ENCODE data around the gene TRPM5.

DNA sequence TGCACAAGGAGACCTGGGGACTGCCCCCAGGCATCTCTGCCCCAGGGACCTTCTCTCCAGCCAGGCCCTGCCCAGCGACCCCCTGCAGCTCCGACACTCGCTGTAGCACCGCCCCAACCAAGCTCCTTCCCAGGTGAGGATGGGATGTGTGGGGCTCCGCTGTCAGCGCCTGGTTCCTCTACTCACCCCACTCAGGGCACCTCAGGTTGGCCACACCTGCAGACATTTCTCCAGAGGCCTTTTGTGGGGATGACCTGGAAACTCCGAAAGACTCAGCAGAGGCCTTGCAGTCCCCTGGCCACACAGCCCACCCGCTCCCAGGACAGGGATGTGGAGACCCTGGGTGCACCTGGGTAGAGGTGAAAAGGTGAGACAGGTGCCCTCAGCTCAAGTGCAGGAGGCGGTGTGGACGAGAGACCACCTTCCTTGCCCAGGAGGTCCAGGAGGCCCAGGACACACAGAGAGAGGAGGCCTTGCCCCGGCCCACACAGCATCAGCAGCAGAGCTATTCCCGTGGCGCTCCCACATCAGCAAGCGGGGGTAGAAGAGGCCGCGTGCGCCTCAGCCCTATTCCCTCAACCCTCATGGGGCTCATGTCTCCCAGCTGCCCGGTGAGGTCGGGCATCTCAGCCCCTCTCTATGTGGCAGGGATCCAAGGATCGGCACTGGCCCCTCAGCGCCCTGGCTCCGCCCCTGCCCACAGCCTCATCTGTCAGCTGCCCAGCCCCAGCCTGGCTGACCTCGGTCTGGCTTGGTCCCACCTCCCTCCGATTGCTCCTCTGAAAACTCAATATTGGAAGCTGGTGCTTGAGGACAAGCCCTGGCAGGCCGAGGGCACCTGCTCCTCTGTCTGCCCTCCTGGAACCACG is 20.9 kb downstream of the TRPM5 start:
- no peak for TF ChIP-seq EP300 (IDR thresholded peaks at IDR 0.05)
- TF ChIP-seq, protein P1, sequence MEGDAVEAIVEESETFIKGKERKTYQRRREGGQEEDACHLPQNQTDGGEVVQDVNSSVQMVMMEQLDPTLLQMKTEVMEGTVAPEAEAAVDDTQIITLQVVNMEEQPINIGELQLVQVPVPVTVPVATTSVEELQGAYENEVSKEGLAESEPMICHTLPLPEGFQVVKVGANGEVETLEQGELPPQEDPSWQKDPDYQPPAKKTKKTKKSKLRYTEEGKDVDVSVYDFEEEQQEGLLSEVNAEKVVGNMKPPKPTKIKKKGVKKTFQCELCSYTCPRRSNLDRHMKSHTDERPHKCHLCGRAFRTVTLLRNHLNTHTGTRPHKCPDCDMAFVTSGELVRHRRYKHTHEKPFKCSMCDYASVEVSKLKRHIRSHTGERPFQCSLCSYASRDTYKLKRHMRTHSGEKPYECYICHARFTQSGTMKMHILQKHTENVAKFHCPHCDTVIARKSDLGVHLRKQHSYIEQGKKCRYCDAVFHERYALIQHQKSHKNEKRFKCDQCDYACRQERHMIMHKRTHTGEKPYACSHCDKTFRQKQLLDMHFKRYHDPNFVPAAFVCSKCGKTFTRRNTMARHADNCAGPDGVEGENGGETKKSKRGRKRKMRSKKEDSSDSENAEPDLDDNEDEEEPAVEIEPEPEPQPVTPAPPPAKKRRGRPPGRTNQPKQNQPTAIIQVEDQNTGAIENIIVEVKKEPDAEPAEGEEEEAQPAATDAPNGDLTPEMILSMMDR (IDR thresholded peaks at IDR 0.05): no peak

Measured in sigmoid colon (tissue), 4 donors.